ENCODE results near the gene ARHGAP8.

DNA sequence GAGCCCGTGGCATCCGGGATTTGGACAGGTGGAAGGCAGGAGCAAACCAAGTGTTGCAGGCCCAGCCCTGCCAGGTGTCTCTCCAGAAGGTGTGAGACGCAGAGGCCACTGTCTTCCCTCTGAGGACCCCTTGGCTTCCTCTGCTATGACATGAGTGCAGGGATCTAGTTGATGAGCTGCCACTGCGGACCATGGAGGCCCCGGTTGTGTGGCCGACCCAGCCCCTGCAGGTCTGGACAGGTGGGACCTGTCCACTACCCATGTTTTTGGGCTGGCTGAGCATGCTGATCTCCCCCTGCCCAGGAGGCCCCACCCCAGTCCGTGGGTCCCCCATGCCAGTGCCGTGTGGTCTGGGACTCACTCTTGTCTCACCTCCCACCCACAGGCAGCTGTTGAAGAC lies 27.5 kb upstream of the ARHGAP8 start:
- no peak for TF ChIP-seq POLR2A (IDR thresholded peaks at IDR 0.05; ENCODE audit: low read depth, low read length)
- TF ChIP-seq POLR2AphosphoS5 (IDR thresholded peaks at IDR 0.05; ENCODE audit: low read depth, low read length), result no peak

All from GM12892 (cell line).